HG03175 (cell line): ENCODE data around the gene TMEM164.

Experiments used
- ATAC-seq: cut with Tn5 transposase; IDR thresholded peaks from one replicate; pipeline ENCODE4 v1.9.1; 2021; ENCODE audit warnings: mild to moderate bottlenecking, moderate library complexity; ENCODE audit not compliant: unreplicated experiment

TMEM164 gene

GRCh38 chrX:110062919-110063318, 60.0 kb downstream of the TMEM164 start:
- ATAC-seq: no peak

GRCh38 chrX:110066488-110067225, 63.7 kb downstream of the TMEM164 start:
- ATAC-seq: no peak

GRCh38 chrX:110070970-110071369, 68.1 kb downstream of the TMEM164 start:
- no peak for ATAC-seq

GRCh38 chrX:110081320-110081719, 78.4 kb downstream of the TMEM164 start:
- no peak for ATAC-seq

- ATAC-seq: no peak
Observed at GRCh38 chrX:110081740-110082139, 78.8 kb downstream of the TMEM164 start.

- no peak for ATAC-seq
Observed at GRCh38 chrX:110082161-110082560, 79.2 kb downstream of the TMEM164 start.

- no peak for ATAC-seq
Observed at GRCh38 chrX:110086162-110086915, 83.4 kb downstream of the TMEM164 start.

- no peak for ATAC-seq
Observed at GRCh38 chrX:110086916-110087484, 84.1 kb downstream of the TMEM164 start.

- ATAC-seq: no peak
Observed at GRCh38 chrX:110087485-110088356, 84.8 kb downstream of the TMEM164 start.

GRCh38 chrX:110089656-110090403, 86.9 kb downstream of the TMEM164 start:
- ATAC-seq: no peak

GRCh38 chrX:110097920-110098319, 95.0 kb downstream of the TMEM164 start:
- ATAC-seq: no peak

- ATAC-seq: no peak
Observed at GRCh38 chrX:110103344-110103743, 100.4 kb downstream of the TMEM164 start.

GRCh38 chrX:110104078-110104477, 101.2 kb downstream of the TMEM164 start:
- ATAC-seq: no peak

- ATAC-seq: no peak
Observed at GRCh38 chrX:110108381-110108821, 105.5 kb downstream of the TMEM164 start.

GRCh38 chrX:110114260-110114776, 111.4 kb downstream of the TMEM164 start:
- ATAC-seq: no peak

GRCh38 chrX:110116066-110116980, 113.4 kb downstream of the TMEM164 start:
- ATAC-seq: no peak

GRCh38 chrX:110118530-110118929, 115.6 kb downstream of the TMEM164 start:
- ATAC-seq: no peak

- ATAC-seq: no peak
Observed at GRCh38 chrX:110119480-110119879, 116.6 kb downstream of the TMEM164 start.

GRCh38 chrX:110120025-110120424, 117.1 kb downstream of the TMEM164 start:
- ATAC-seq: no peak
